GM19099 (cell line): ENCODE results near the gene NEU3.

ENCODE experiments used
- POLR2A ChIP-seq: IDR thresholded peaks from 3 replicates; pipeline ENCODE4 v1.6.1; 2011; ENCODE audit warnings: low read depth; ENCODE audit not compliant: insufficient read length; ENCODE audit errors: extremely low read depth

NEU3 gene

DNA sequence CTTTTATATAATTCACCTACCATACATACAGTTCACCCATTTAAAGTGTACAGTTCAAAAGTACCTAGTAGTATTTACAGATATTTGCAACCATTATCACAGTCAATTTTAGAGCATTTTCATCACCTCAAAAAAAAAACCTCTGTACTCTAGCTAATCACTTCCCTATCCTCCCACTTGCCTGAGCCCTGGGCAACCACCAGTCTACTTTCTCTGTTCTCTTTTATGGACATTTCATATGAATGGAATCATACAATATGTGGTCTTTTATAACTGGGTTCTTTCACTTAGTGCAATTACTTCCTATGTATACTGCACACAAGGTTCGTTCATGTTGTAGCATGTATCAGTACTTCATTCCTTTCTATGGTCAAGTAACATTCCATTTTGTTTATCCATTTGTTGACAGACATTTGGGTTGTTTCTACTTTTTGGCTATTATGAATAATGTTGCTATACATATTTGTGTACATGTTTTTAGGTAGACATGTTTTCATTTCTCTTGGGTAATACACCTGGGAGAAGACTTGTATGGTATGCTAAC is 17.8 kb upstream of the NEU3 start:
- TF ChIP-seq POLR2A: no peak

DNA sequence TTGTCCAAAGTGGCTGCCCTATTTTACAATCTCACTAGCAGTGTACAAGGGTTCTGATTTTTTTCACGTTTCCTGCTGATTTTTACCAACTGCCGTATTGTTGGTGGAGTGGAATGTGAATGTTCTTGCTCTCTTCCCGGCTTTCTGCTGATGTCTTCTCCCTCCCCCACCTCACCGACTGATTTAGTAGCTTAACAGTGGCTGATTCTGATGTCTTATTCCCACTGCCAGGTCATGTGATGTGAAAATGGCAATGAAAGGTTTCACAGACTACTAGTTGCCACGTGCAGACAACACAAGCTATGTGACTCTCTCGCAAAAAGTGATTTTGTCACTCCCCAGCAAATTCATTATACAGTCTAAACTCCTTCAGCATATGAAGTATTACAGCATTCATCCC is 17.3 kb upstream of the NEU3 start:
- TF ChIP-seq POLR2A: no peak

DNA sequence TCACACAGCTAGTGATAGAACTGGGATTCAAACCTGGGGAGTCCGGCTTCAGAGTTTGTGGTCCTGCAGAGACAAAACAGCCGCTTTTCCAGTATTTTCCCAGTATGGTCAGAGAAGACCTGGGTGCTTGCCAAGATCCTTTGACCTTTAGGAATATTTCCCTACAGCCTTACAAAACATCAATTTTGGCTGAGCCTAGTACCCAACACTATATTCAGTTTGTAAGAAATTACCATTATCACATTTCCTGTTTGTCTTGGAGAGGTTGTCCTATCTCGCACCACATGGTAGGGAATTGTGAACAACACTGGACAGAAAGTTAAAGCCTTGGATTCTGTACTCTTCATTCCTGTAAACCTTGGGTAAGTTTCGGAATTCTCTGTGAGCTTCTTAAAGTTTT is 10.7 kb upstream of the NEU3 start:
- TF ChIP-seq POLR2A: no peak

DNA sequence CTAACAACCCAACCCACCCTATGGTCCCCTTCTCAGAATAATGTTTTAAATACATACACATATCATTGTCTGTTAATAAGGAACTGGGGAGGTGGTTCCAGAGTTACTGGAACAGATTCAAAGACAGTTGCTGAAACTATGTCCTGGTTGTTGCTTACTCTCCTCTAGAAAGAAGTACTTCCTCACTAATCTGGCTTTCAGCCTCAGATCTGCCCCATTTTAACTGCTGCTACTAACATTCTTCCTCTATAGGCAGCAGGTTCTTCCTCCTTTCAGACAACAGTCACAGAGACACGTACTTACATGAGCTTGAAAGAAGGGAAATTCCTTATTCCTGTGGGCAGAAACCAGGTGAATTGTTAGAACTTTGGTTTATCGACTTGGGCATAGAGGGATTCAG is 8.1 kb upstream of the NEU3 start:
- TF ChIP-seq POLR2A: no peak

DNA sequence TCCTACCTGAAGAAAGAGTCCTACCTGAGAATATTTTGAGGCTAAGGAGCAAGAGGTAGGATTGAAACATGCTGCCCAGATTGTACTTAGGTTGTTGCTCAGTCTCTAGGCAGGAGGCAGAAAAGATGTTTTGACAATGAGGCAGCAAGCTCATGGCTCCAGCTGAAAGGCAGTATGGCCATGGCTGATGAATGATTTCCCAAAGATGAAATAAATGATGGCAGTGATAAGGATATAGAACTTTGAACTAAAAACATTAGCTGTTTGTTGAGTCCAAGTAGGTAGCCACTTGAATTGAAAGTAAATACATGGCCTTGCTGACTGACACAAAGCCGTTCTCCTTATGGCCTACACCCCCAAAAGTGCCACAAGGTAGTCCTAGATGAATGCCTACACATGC is 6.8 kb upstream of the NEU3 start:
- TF ChIP-seq POLR2A: no peak

DNA sequence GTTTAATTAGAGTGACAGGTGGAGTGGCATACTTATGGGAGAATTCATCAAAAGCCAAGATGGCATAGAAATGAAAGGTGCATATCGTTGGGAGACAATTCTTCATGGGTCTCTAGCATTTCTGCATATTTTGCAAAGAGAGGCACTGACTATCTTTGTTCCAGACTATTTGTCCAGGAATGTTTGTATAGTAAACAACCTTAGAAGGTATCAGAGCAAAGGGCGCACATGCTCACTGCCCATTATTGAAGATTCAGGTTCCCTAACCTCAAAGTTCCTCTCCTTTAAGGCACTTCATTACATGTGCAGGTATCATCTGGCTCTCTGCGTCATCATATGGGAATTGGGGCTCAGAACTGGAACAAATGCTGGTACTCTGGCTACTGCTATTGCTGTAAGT is 4.7 kb upstream of the NEU3 start:
- no peak for TF ChIP-seq POLR2A

DNA sequence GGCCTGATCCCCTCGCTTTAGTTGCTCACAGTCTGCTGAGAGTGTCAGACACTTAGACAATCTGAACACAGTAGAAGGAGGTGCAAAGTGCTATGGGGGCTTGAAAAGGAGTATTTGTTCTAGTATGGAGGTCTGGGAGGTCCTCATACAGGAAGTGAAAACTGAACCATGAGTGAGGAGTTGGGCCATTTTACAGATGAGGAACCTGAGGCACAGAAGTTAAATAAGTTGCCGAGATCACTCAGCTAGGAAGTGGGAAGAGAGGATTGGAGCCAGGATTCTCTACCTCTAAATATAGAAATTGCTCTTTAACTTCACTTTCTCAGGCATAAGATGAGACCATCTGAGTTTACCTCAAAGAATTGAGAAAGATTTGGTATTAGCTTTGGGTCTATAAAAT is 4.0 kb upstream of the NEU3 start:
- no peak for TF ChIP-seq POLR2A

DNA sequence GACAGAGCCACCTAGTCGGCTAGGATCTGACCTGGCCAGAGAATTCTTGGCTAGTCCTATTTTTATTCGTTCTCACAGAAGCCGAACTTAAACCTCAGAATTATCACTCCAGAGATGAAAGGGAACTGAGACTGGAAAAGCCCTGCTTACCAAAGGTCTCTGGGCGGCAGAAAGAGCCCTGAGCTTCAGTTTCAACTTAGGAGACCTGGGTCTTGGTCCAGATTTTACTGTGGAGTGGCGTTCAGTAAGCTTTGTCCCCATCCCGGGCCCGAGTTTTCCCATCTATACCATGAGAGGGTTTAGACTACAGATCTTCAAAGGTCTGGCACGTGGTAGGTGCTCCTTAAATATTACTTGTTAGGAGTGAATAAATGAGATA is 516 bp downstream of the NEU3 start:
- no peak for TF ChIP-seq POLR2A

DNA sequence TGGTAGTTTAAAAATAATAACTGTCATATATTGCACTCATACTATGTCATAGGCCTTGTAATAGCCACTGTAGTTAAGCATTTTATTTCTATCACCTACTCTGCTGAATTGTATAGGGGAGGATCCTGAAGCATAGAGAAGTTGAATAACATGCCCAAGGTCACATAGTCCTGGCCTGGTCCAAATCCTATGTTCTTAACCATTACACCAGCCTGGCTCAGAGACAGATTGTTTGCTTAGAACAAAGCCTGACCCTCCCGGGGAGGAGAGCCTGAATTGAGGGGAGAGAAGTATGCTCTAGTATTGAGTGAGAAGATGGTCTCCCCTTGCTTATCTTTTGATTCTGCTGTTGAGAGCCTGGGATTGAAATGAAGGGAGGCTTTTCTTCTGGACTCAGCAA is 2.2 kb downstream of the NEU3 start:
- TF ChIP-seq POLR2A: no peak

DNA sequence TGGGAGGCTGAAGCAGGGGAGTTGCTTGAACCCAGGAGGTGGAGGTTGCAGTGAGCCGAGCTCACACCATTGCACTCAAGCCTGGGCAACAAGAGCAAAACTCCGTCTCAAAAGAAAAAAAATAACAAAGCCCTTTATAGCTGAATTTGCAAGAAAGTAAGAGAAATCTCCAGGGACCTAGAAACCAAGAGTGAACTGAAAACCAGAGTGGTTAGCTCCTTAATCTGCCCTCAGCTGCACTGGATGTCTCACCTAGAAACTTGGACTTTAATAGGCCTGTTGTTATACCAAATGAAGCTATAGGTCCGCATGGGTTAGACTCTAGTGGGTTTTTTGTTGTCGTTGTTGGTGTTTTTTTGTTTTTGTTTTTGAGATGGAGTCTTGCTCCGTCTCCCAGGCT is 4.1 kb downstream of the NEU3 start:
- TF ChIP-seq POLR2A: no peak

DNA sequence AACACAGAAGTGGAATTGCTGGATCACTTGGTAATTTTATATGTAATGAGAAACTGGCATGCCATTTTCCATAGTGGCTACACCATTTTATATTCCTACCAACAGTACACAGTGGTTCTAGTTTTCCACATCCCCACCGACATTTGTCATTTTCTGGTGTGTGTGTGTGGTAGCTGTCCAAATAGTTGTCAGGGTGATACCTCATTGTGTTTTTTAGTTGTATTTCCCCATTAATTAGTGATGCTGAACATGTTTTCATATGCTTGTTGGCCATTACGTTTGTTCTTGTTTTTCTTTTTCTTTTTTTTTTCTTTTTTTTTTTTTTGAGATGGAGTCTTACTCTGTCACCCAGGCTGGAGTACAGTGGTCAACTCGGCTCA is 12.2 kb downstream of the NEU3 start:
- no peak for TF ChIP-seq POLR2A

DNA sequence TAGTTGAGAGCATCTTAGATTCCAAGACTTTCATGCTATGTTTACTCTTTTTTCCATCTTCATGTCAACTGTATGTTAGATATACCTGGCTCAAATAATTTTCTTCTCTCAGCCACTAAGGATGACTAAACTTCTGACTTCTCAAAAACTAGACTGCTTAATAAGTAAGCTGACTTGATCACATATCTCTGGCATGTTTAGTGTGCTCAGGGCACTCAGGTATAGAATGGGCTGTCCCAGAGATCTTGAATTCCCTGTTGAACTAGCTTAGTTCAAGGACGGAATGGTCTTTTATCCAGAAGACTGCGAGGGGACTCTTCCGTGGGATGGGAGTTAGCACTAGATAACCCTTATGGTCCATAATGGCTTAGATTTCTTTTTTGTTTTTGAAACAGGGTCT is 13.0 kb downstream of the NEU3 start:
- no peak for TF ChIP-seq POLR2A

DNA sequence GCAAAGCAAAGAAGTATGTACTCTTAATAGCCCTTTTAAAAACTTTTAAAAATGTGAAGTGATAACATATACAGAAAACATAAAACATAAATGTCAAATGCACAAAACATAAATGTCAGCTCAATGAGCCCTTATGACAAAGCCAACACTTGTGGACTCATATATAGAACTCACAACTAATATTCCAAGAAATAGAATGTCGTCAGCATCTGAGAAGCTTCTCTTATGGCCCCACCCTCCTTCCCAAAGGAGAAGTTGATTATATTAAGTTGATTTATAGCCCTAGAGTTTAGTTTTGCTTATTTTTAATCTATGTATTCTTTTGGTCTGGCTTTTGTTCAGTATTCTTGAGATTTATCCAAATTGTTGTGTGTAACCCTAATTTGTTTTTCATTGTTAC is 13.8 kb downstream of the NEU3 start:
- no peak for TF ChIP-seq POLR2A

DNA sequence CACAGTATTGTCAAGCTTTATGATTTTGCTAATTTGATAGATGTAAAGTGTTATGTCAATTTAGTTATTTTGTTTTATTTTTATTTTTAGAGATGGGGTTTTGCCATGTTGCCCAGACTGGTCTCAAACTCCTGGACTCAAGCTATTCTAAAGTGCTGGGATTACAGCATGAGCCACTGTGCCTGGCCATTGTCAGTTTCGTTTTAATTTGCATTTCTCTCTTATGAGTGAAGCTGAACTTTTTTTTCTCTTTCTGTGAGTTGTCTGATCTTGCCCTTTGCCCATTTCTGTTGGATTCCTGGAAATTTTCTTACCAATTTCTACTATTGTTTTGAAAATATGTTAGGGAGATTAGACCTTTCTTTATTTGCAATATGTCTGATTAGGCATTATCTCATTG is 15.5 kb downstream of the NEU3 start:
- TF ChIP-seq POLR2A: no peak

DNA sequence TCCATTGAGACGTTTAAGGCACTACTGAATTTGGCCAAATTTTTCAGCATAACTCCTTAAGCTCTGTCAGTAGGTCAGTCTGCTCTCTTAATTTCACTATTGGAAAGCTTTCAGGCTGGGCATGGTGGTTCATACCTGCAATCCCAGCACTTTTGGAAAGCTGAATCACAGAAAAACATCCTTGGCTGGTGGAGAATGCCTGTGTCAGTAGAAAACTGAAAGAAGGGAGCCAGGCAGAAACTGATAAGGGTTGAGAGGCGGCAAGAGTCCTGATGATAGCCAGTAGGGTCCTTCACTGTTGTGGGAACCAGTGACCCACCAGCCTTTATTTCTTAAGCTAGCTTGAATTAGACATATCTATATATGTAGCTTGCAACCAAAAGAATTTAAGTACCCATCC is 22.6 kb downstream of the NEU3 start:
- no peak for TF ChIP-seq POLR2A

DNA sequence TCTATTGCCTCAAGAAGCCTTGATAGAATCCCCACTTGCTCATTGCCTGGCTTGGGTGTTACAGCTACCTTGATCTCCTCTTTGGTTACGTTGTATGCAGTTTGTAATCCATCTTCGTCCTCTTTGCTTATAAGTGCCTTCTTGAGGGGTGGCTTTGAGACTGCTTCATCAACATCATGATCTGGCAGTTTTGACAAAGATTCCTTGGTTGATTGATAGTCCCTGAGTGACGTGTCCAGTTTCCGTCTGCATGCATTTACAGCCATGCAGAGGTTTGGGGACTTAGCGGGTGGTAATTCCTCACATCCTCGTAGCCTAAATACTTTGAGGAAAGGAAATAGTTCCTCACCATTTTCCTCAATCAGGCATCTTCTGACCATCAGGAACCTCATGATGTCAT is 23.1 kb downstream of the NEU3 start:
- TF ChIP-seq POLR2A: no peak

DNA sequence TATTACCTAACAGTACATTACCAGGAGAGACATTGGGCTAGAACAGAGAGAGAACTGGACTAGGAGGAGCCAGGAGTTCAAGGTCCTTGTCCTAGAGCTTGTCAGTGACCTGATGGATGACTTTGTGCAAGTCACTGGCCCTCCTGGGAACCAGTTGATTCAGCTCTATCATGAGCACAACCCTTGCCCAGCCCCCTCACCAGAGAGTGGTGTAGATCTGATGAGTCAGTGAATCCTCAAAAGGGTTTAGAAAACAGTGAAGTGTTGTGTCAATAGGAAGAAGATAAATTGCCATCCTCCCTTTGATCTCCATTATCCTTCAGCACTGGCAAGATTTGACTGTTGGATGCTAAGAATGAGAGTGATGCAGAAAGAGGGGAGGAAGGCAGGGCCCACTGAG is 24.3 kb downstream of the NEU3 start:
- no peak for TF ChIP-seq POLR2A

DNA sequence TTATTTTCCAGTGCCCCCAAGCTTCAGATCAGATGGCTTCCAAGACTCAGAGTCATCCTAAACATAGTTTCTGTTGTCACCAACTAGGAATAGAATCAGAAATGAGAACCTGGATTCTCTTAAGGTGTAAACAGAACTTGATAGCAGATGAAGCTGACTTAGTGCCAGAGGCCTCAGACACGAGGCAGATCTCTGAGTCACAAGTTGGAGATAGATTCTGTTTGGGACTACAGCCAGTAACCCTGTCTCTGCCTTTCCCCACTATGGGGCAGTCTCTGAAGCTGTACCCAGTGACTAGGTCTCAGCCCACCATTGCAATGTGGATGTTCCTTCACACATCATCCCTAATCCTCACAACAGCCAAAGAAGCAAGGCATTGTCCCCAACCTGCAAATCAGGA is 25.4 kb downstream of the NEU3 start:
- TF ChIP-seq POLR2A: no peak

DNA sequence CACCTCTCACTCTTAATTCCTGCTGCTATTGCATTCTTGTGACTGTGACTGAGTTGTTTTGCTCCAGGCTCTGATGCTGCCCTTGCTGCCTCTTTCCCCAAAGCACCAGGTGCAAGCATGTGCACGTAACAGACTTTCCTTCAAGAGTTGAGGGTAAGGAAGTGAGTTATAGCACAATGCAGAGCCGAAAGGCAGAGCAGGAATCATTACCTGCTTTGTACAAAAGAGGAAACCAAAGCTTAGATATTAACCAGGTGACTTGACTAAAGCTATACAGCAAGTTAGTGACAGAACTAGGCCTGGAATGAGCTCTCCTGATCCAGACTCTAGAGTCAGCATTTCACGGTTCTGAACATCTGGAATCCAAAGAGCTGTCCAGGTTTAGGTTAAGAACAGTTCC is 33.6 kb downstream of the NEU3 start:
- no peak for TF ChIP-seq POLR2A
